Measurements from ENCODE around the gene RYR3.

DNA sequence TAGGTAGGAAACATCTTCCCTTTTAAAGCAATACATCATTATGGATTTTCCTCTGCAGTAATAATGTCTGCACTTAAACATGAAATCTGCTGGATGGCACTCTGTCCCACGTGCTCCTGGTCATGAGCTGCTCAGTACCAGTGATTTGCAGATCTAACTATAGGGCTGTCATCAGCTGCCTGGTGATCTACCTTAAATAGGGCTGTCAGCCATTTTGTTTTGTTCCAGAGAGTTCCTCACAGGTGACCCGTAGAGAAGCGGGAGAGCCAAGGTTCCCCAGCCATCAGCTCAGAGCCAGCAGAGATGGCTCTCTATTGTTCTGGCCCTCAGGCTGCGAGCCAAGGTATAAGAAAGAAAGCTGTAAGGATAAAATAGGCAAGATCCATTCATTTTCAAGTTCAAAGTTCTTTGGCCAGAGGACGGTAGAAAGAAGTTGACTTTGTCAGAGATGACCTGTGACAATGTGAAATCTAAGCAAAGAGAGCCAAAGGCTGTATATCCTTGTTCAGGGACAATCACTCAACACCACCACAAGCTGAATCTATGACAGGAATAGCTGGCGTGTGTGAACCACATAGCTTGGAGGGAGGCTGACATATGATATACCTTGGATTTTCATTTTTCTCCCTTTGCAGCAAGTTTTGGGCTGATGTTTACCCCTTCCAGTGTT is 156.5 kb downstream of the RYR3 start:
- TF ChIP-seq, protein P1, sequence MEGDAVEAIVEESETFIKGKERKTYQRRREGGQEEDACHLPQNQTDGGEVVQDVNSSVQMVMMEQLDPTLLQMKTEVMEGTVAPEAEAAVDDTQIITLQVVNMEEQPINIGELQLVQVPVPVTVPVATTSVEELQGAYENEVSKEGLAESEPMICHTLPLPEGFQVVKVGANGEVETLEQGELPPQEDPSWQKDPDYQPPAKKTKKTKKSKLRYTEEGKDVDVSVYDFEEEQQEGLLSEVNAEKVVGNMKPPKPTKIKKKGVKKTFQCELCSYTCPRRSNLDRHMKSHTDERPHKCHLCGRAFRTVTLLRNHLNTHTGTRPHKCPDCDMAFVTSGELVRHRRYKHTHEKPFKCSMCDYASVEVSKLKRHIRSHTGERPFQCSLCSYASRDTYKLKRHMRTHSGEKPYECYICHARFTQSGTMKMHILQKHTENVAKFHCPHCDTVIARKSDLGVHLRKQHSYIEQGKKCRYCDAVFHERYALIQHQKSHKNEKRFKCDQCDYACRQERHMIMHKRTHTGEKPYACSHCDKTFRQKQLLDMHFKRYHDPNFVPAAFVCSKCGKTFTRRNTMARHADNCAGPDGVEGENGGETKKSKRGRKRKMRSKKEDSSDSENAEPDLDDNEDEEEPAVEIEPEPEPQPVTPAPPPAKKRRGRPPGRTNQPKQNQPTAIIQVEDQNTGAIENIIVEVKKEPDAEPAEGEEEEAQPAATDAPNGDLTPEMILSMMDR (IDR thresholded peaks at IDR 0.05; ENCODE audit: low read depth, low read length) = no peak
- TF ChIP-seq EZH2phosphoT487 (IDR thresholded peaks at IDR 0.05; ENCODE audit: low read depth) = no peak

All from OCI-LY3 (cell line).